SIG-M5 treated with dmso at 0.1 percent for 504 hours (cell line): ENCODE results near the gene CD19.
"Not testable (repeated sequence)": the region's sequence is repeated elsewhere in the genome, so short reads cannot be mapped to it uniquely, and the experiment has no call there.

ENCODE experiments used
- DNase-seq: peaks from one replicate; lab custom pipeline; 2025; ENCODE audit not compliant: unreplicated experiment; lab: John Stamatoyannopoulos, UW

Gene CD19

GRCh38 chr16:28931801-28932225, at the start of gene CD19:
CD19 (plus strand) TSS chr16:28931971; CDS start chr16:28932001, 30 bp downstream.
- DNase-seq: no peak

GRCh38 chr16:28882551-28883160, 49.1 kb upstream of the CD19 start:
- no peak for DNase-seq

GRCh38 chr16:28883221-28883996, 48.4 kb upstream of the CD19 start:
- no peak for DNase-seq

GRCh38 chr16:28884045-28884444, 47.7 kb upstream of the CD19 start:
- no peak for DNase-seq

- no peak for DNase-seq
Measured at GRCh38 chr16:28886945-28887344, 44.8 kb upstream of the CD19 start.

- DNase-seq: not testable (repeated sequence)
Measured at GRCh38 chr16:28890355-28890754, 41.4 kb upstream of the CD19 start.

GRCh38 chr16:28891964-28892890, 39.5 kb upstream of the CD19 start:
- DNase-seq: no peak

- no peak for DNase-seq
Measured at GRCh38 chr16:28893291-28893690, 38.5 kb upstream of the CD19 start.

- DNase-seq: no peak
Measured at GRCh38 chr16:28895609-28896008, 36.2 kb upstream of the CD19 start.

- DNase-seq: no peak
Measured at GRCh38 chr16:28897826-28898225, 33.9 kb upstream of the CD19 start.

GRCh38 chr16:28898266-28898665, 33.5 kb upstream of the CD19 start:
- DNase-seq: no peak

GRCh38 chr16:28898942-28899341, 32.8 kb upstream of the CD19 start:
- no peak for DNase-seq

- no peak for DNase-seq
Measured at GRCh38 chr16:28899882-28900590, 31.7 kb upstream of the CD19 start.

GRCh38 chr16:28900601-28901000, 31.2 kb upstream of the CD19 start:
- DNase-seq: no peak

- DNase-seq: no peak
Measured at GRCh38 chr16:28901862-28902261, 29.9 kb upstream of the CD19 start.

- DNase-seq: no peak
Measured at GRCh38 chr16:28902909-28903308, 28.9 kb upstream of the CD19 start.

GRCh38 chr16:28903344-28904042, 28.3 kb upstream of the CD19 start:
- DNase-seq: no peak

- DNase-seq: no peak
Measured at GRCh38 chr16:28904363-28904762, 27.4 kb upstream of the CD19 start.

- DNase-seq: no peak
Measured at GRCh38 chr16:28904828-28905227, 26.9 kb upstream of the CD19 start.

- DNase-seq: no peak
Measured at GRCh38 chr16:28905229-28905754, 26.5 kb upstream of the CD19 start.
